ENCODE data around the gene FEN1.

GRCh38 chr11:61785837-61786402 is 6.8 kb upstream of the FEN1 start:
- 0 out of 2 replicates have a peak, but pooled peaks have one; percentile 19 for TF ChIP-seq POLR2A (IDR thresholded peaks at IDR 0.05; ENCODE audit: low read depth, low read length)
- no peak for TF ChIP-seq TAF1 (IDR thresholded peaks at IDR 0.05; ENCODE audit: borderline replicate concordance, low read depth, low read length)
